Muscle layer of colon (tissue), 2 donors: ENCODE data around the gene GRK4.

Source experiments
- H3K27ac ChIP-seq: one replicate; pipeline ENCODE4 v1.7.0; 2013; ENCODE audit warnings: low read depth, mild to moderate bottlenecking, low read length, moderate library complexity
- H3K27me3 ChIP-seq, 2 donors: one replicate each; pipeline ENCODE4 v1.7.0; 2013; ENCODE audit warnings: low read length in 2 of 2, mild to moderate bottlenecking in 2 of 2; ENCODE audit not compliant: insufficient read depth in 2 of 2, control insufficient read depth in 1 of 2
- H3K36me3 ChIP-seq: one replicate; pipeline ENCODE4 v1.7.0; 2013; ENCODE audit warnings: mild to moderate bottlenecking, low read length; ENCODE audit not compliant: insufficient read depth
- H3K4me1 ChIP-seq: one replicate; pipeline ENCODE4 v1.7.0; 2013; ENCODE audit warnings: mild to moderate bottlenecking, low read length; ENCODE audit not compliant: insufficient read depth
- H3K4me3 ChIP-seq, 2 donors: one replicate each; pipeline ENCODE4 v1.7.0; 2013; ENCODE audit warnings: low read length in 2 of 2, low read depth in 1 of 2, mild to moderate bottlenecking in 1 of 2, moderate library complexity in 1 of 2
- H3K9ac ChIP-seq: one replicate; pipeline ENCODE4 v1.7.0; 2013; ENCODE audit warnings: low read length
- H3K9me3 ChIP-seq: one replicate; pipeline ENCODE4 v1.7.0; 2013; ENCODE audit warnings: mild to moderate bottlenecking, low read length
- donor health status: abdominal sarcoma.
- donor health status: Adenocarcinoma of cecum.

The GRK4 gene

DNA sequence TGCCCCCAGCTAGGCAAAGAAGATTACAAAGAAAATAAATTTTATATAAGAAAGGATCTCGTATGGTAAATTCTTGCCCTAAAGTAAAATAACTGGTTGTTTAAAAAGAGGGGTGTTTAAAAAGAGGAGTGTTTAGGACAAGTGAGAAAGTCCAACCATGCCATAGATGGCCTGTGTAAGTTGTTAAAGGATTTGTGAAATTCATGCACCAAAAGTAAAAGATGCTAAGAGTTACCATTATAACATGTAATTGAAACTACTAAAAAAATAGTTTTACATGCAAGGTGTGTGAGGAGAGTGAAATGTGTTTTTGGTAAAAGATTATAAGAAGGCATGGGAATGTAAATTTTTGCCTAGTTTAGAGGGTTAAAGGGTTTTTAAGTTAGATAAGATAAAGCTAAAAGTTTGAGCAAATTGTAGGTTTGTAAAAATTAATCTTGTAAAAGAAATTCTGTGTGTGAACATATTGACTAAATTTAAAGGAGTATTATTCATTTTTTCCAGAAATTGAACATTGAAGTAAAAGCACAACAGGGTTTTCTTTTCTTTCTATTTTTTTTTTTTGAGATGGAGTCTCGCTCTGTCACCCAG lies 90.9 kb downstream of the GRK4 start:
- Histone ChIP-seq H3K36me3 (no peaks in the 10 kb centered on the region), H3K9me3 (no peaks in the 10 kb centered on the region), H3K4me1 (no peaks in the 10 kb centered on the region), H3K4me3 (no peak overlapping the region), H3K27me3 (no peaks in the 10 kb centered on the region), H3K9ac (no peak overlapping the region), H3K27ac (no peak overlapping the region)

DNA sequence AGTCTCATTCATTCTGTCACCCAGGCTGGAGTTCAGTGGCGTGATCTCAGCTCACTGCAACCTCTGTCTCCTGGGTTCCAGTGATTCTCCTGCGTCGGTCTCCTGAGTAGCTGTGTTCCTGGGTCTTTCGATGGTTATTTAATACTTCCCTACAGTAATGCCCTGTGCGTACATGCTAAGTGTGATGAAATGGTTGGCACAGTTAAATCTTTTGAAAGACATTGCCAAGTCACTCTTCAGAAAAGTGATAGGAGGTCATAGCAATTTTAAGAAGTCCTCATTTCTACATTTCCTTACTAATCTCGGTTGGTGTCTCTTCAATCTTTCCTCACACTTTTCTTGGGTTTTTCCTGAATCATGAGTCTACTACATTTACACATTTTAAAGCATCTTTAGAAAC lies 96.6 kb downstream of the GRK4 start:
- Histone ChIP-seq H3K4me1 (no peaks in the 10 kb centered on the region), H3K9ac (no peak overlapping the region), H3K36me3 (no peaks in the 10 kb centered on the region), H3K27ac (no peak overlapping the region), H3K9me3 (no peaks in the 10 kb centered on the region), H3K27me3 (no peaks in the 10 kb centered on the region), H3K4me3 (no peak overlapping the region)

DNA sequence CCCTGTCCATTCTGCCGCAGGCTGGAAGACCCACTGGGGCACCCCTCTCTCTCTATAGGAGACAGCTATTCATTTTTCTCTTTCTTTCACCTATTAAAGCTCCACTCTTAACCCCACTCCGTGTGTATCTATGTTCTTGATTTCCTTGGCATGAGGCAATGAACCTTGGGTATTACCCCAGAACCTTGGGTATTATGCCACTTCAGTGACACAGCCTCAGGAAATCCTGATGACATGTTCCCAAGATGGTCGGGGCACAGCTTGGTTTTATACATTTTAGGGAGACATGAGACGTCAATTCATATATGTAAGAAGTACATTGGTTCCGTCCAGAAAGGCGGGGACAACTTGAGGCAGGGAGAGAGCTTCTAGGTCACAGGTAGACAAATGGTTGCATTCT lies 97.6 kb downstream of the GRK4 start:
- no peaks in the 10 kb centered on the region for H3K27me3 ChIP-seq
- H3K36me3 ChIP-seq = no peaks in the 10 kb centered on the region
- no peak overlapping the region for H3K4me3 ChIP-seq
- H3K4me1 ChIP-seq = no peaks in the 10 kb centered on the region
- no peaks in the 10 kb centered on the region for H3K9me3 ChIP-seq
- H3K27ac ChIP-seq = no peak overlapping the region
- H3K9ac ChIP-seq = no peak overlapping the region

DNA sequence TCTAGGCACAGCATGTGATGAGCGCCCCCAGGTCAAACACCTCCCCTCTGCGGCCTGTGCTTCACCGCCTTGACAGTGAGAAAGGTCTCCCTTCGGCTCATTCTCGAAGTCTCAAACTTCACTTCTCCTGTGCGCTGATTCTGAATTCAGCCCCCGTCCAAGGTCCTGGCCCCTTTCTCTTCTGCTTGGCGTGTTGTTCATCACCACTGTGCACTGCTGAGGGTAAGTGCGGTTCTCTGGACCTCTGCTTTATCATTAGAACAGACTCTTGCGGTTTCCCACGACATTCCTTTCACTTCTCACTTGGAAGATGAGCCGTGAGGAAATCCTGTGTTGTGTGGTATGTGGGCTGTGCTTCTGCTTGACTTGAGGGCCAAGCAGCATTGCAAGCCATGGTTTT lies 99.1 kb downstream of the GRK4 start:
- no peak overlapping the region for H3K9ac ChIP-seq
- no peaks in the 10 kb centered on the region for H3K4me1 ChIP-seq
- no peaks in the 10 kb centered on the region for H3K36me3 ChIP-seq
- no peak overlapping the region for H3K4me3 ChIP-seq
- no peaks in the 10 kb centered on the region for H3K9me3 ChIP-seq
- H3K27me3 ChIP-seq = no peaks in the 10 kb centered on the region
- H3K27ac ChIP-seq = no peak overlapping the region

DNA sequence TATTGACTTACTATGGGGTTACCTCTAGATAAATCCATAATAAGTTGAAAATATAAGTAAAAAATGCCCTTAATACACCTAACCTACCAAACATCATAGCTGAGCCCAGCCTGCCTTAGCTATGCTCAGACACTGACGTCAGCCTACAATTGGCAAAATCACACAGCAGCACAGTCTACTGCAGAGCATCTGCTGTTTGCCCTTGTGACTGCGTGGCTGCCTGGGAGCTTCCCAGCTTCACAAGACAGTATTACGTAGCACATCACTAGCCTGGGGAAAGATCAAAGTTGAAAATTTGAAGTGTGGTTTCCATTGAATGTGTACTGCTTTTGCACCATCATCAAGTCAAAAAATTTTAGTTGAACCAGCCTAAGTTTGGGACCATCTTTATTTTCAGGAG lies 102.2 kb downstream of the GRK4 start:
- H3K4me3 ChIP-seq = no peak overlapping the region
- H3K9ac ChIP-seq = no peak overlapping the region
- no peak overlapping the region for H3K27ac ChIP-seq
- H3K36me3 ChIP-seq = no peaks in the 10 kb centered on the region
- no peaks in the 10 kb centered on the region for H3K9me3 ChIP-seq
- no peaks in the 10 kb centered on the region for H3K27me3 ChIP-seq
- H3K4me1 ChIP-seq = no peaks in the 10 kb centered on the region

DNA sequence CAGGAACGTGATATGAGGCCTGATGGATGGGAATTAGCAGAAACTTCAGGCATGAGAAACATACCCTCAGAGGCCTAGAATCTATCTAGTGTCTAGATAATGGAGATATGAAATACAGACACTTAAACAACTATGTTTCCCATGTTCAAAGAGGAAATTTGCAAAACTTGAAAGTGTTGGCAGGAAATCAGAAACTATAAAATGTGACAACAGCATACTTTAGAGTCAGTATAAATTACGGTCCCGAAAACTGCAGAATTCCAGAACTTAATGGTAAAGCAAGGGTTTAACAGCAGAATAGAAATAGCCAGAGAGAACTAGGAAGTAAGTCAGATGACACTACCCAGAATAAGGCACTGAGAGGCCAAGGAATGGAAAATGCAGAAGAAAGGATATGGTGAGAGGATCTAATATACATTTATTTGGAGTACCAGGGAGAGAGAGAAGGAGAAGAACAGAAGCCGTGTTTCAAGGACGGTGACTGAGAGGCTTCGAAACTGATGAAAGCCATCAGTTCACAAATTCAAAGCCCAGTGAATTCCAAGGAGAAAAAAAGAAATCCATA lies 103.5 kb downstream of the GRK4 start:
- H3K9ac ChIP-seq = no peak overlapping the region
- no peaks in the 10 kb centered on the region for H3K4me1 ChIP-seq
- no peaks in the 10 kb centered on the region for H3K9me3 ChIP-seq
- no peak overlapping the region for H3K4me3 ChIP-seq
- H3K36me3 ChIP-seq = no peaks in the 10 kb centered on the region
- no peaks in the 10 kb centered on the region for H3K27me3 ChIP-seq
- no peak overlapping the region for H3K27ac ChIP-seq

DNA sequence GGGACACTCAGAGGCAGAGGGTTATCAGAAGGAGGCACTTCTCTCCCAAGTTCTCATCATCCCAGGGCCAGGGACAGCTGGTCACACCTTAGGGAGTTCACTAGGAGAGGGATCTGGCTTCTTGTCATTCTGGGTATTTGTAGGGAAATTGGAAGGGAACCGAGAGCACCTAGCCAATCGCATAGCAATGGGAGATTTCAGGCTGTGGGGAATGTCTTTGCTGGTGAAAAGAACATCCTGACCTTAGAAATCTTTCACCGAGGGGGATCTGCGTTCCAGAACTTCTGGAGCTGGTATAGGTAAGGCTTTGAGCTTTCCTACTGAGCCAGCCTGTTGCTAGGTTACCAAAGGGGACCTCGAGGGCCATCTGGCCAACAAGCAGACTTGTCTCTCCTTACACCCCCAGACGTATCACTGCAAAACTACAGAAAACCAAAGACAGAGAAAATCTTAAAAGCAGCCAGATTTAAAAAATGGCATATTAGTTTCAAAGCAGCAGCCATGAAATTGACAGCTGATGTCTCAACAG lies 104.2 kb downstream of the GRK4 start:
- Histone ChIP-seq H3K9ac (no peak overlapping the region), H3K27me3 (no peaks in the 10 kb centered on the region), H3K27ac (no peak overlapping the region), H3K4me3 (no peak overlapping the region), H3K4me1 (no peaks in the 10 kb centered on the region), H3K36me3 (no peaks in the 10 kb centered on the region), H3K9me3 (no peaks in the 10 kb centered on the region)

DNA sequence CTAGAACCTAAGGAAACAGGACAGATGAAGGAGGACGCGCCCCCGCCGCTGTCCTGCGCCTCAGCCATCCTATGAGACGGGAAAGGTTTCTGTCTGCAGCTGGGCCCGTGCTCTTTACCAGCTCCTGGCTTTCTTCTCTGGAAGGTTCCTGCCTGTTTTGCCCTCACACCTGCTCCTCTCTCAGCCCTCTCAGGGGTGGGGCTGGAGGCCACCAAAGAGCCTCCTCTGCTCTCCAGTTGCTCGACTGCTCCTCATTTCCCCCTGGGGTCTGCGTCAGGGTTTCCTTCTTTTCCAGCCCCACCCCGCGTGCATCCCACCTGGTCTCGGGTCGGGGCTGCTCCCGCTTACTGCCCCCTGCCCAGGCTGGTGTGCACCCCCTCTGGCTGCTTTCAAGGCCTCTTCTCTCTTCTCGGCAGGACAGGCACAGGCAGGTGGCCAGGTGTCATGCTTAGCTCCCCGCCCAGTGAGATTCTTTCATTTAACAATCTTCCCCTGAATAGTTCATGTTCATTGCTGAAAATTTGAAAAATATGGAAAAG lies 106.4 kb downstream of the GRK4 start:
- H3K4me1 ChIP-seq = no peaks in the 10 kb centered on the region
- no peaks in the 10 kb centered on the region for H3K9me3 ChIP-seq
- H3K27me3 ChIP-seq = no peaks in the 10 kb centered on the region
- H3K9ac ChIP-seq = no peak overlapping the region
- no peaks in the 10 kb centered on the region for H3K36me3 ChIP-seq
- H3K4me3 ChIP-seq = no peak overlapping the region
- no peak overlapping the region for H3K27ac ChIP-seq

DNA sequence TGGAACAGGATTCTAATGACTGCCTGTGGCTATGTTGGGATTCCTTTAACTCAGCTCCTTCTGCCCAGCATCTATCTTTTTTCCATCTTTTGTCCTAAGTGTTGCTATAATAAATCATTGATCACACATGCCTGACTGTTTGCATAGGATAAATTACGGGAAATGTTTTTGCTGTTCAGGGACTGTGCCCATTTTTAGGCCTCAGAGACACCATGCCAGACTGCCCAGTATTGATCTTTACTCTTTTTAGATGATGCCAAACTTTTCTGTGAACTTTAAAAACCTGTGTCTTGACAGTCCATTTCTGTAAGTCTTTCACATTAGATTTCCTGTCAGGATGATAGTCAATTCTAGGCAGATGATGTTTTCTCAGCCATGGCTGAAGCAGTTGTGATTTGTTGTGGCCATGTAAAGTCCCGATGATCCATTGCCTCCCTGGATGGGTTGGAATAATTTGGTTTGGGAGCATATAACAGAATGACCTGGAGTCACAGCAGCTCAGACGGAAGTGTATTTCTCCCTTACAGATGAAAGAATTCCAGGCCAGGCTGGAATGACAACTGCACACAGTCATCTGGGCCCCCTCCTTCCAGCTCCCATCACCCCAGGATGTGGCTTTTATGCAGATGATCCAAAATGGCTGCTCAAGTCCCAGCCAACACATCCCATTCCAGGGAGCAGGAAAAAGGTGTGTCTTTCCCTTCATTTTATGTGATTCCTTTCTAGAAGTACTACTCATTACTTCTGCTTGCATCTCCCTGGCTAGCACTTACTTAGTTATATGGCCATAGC lies 107.5 kb downstream of the GRK4 start:
- H3K36me3 ChIP-seq = no peaks in the 10 kb centered on the region
- H3K4me1 ChIP-seq = peaks cover 4% of the 10 kb centered on the region
- no peak overlapping the region for H3K27ac ChIP-seq
- H3K9ac ChIP-seq = no peak overlapping the region
- no peaks in the 10 kb centered on the region for H3K9me3 ChIP-seq
- H3K4me3 ChIP-seq = no peak overlapping the region
- H3K27me3 ChIP-seq = no peaks in the 10 kb centered on the region

DNA sequence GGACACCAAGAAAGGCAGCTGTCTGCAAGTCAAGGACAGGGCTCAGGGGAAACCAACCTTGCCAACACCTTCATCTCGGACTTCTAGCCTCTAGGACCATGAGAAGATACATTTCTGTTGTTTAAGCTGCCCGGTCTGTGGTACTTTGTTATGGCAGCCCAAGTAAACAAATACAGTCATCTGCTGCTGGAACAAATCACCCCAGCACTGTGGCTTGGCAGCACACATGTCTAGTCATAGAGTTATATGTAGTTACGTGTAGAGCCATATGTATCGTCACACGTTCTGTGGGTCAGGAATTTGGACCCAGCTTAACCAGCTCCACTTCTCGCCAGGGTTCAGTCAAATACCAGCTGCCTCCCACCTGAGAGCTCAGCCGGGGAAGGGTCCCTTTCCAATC lies 108.4 kb downstream of the GRK4 start:
- Histone ChIP-seq H3K27ac (no peak overlapping the region), H3K27me3 (no peaks in the 10 kb centered on the region), H3K36me3 (no peaks in the 10 kb centered on the region), H3K9me3 (no peaks in the 10 kb centered on the region), H3K4me1 (peaks cover 7% of the 10 kb centered on the region), H3K4me3 (no peak overlapping the region), H3K9ac (no peak overlapping the region)

DNA sequence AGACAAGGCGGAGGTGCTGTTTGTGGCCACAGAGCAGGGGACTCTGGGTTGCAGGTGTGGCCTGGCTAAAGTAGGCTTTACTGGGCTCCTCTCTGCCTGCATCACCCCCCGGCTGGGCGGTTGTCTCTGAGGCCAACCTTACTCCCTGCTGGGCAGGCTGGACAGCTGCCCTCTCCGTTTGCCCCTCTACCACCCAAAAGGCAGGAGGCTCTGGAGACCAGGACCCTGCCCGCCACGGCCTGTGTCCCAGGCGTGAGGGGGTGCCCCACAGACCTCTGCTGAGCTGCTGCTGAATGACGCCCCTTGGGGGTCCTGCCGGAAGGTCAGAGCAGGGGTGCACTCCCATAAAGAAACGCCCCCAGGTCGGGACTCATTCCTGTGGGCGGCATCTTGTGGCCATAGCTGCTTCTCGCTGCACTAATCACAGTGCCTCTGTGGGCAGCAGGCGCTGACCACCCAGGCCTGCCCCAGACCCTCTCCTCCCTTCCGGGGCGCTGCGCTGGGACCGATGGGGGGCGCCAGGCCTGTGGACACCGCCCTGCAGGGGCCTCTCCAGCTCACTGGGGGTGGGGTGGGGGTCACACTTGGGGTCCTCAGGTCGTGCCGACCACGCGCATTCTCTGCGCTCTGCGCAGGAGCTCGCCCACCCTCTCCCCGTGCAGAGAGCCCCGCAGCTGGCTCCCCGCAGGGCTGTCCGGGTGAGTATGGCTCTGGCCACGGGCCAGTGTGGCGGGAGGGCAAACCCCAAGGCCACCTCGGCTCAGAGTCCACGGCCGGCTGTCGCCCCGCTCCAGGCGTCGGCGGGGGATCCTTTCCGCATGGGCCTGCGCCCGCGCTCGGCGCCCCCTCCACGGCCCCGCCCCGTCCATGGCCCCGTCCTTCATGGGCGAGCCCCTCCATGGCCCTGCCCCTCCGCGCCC lies 110.0 kb downstream of the GRK4 start:
- Histone ChIP-seq H3K9me3 (no peaks in the 10 kb centered on the region), H3K27ac (peak overlapping the region; percentile 32), H3K4me1 (peaks cover 7% of the 10 kb centered on the region), H3K4me3 (peak overlapping the region; percentile 54 to 60), H3K36me3 (no peaks in the 10 kb centered on the region), H3K9ac (no peak overlapping the region), H3K27me3 (no peaks in the 10 kb centered on the region)
